Measurements from ENCODE around the gene EFNA1.
"Not testable (repeated sequence)": the region's sequence is repeated elsewhere in the genome, so short reads cannot be mapped to it uniquely, and the experiment has no call there.

The EFNA1 gene

DNA sequence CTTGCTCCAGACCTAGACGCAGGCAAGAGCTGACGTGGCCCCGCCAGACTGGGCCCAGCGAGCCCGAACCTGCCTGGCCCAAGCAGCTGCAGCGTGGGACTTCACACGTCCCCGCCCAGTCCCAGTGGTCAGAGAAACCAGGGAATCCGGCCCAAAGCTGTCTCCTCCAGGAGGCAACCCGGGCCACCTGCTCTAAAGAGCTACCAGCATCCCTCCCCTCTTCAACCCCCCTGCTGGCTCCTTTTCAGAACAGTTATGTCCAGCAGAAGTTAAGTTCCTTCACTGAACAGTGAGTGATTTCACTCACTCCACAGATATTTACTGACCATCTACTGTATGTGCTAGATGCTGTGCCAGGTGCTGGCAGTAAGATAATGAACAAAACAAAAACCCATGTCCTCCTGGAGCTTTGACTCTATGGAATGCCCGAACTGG is 2.1 kb upstream of the EFNA1 start:
- DNase-seq, result no peak

DNA sequence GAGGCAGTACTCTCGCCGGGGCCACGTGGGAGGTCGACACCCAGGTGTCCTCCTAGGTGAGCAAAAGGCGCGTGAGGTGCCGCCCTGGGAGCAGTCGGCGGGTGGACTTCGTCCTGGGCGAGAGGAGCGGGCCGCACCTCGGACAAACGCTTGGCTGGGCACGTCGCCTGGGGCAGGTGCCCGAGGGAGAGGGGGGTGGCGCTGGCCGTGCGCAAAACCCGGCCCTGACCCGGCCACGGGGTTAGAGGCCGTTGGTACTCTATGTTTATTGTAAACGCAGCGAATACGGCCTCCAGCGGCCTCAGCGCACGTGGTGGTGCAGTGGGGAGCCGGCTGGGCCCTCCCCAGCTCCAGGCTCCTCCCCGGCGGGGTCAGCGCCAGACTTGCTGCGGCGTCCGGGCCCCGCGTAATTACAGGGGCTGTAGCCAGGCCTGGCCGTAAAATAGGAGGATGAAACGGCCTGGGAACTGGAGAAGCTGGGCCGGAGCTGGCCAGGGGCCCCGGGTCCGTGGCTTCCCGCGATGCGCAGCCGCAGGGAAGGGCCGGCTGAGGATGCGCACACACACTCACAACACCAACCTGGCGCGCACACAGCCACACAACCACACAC is 1.6 kb upstream of the EFNA1 start:
- no peak for DNase-seq

DNA sequence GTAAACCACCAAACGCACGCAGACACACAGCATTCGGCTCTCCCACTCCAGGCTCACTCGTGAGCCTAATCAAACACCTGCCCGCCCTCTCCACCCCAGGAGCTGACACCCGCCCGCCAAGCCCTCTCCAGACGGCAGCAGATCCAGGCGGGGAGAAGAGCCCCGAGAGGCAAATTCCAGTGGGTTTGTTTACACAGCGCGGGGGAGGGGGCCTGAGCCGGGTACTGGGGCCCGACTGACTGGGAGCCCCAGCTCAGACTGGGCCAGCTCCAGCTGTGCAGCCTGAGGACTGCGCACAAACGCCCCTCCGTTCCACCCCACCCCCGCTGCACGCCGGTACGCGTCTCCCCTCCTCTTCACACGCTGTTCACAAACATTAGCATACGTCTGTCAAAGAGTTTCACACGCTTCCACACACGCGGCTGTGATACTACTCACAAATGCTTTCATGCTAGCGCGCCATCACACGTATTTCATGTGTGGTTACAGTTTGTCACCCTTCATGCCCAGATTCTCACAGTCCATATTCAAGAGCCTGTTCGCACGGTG is 1.0 kb upstream of the EFNA1 start:
- DNase-seq, result peak; percentile 32

DNA sequence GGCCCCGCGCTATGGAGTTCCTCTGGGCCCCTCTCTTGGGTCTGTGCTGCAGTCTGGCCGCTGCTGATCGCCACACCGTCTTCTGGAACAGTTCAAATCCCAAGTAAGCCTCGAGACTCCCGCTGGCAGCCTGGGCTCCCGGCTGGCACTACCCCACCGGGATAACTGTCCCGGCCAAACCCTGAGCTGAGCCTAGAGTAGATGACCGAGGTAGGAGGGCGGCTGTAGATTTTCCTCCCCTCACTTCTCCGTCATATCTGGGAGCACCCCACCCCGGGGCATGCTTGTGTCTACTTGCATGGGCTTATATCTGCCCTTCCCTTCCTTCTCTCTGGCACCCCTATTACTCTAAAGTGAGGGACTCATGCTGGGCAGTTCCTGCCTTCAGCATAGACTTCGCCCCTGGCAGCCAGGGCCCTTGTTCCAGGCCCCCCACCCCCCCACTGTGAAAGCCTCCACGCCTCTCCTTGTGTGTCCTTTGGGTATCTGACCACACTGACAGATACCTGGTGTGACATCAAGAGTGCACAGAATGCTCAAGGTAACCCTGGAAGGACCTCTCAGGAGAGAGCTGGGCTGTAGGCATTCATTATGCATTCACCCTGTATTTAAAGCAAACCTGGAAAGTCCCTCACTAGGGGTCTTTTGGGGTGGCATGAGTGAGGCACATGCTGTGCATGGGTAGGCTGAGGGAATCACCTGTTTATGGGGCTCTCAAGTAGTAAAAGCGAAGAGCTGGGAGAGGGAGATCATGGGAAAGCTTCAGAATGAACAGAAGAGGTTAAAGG is 485 bp downstream of the EFNA1 start:
- DNase-seq, result no peak

DNA sequence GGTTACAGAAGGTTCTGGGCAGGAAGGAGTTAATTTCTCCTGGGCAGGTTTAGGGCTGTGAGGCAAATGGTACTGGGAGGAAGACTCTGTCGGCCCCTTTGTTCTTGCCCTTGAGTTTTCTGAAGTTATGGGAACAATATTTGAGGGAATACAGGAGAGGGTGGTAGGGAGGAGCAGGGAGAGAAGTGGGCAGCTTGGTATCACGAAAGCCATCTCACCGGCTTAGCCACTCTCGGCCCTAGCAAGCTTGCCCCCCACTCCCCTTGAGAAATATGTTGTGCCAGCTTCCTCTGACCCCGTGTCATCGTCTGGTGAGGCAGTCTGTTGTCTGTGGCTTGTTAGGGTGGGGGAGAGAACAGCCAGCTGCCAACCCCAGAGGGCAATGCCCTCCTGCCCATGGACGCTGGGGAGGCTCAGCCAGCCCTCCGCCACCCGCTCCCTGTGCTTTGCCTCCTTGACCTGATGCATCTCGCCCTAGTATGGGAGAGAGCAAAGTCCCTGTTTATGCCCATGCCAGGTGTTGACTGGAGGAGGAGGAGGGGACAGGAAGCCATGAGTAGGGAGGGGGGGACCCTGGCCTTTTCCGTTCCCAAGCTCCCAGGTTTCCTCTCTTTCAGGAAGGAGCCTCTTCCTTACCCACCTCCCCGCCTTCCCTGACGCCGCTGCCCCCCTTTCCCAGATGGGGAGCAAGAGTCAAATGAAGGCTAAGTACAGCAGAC is 1.2 kb downstream of the EFNA1 start:
- DNase-seq, result no peak

DNA sequence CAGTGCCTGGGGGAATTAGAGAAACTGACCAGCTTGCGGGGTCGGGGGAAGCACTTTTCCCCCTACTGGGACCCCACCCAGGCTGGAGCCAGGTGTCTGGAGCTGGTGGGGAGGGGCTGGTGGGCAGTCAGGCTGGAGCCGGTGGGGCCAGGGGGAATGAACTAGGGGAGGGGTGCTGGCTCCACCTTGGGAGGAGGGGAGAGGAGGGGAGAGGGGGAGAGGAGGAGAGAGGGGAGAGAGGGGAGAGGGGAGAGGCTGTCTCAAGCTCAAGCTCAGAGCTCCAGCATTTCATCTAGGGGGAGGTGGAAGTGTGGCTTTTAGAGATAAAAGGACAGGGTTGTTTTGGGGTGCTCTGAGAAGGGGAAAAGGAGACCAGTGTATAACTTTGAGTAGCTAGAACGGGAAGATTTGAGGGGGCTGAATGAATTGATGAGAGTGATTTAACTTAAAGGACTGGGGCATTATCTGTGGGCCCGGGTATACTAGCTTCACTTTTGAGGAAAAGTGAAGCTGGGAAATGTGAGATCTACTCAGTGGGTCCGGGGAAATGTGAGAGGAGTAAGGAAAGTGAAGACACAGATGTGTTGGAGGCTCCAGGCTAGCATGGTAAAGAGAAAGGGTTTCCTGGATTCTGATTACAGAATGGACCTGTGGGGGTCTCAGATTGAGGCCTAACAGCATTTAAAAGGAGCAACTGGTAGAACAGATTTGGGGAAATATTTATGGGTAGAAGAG is 2.8 kb downstream of the EFNA1 start:
- no peak for DNase-seq

DNA sequence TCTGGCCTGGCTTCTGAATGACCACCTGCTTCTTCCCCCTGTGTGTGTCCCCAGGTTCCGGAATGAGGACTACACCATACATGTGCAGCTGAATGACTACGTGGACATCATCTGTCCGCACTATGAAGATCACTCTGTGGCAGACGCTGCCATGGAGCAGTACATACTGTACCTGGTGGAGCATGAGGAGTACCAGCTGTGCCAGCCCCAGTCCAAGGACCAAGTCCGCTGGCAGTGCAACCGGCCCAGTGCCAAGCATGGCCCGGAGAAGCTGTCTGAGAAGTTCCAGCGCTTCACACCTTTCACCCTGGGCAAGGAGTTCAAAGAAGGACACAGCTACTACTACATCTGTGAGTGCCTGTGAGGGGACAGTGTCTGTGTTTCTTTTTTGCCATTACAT is 3.6 kb downstream of the EFNA1 start:
- DNase-seq, result no peak

DNA sequence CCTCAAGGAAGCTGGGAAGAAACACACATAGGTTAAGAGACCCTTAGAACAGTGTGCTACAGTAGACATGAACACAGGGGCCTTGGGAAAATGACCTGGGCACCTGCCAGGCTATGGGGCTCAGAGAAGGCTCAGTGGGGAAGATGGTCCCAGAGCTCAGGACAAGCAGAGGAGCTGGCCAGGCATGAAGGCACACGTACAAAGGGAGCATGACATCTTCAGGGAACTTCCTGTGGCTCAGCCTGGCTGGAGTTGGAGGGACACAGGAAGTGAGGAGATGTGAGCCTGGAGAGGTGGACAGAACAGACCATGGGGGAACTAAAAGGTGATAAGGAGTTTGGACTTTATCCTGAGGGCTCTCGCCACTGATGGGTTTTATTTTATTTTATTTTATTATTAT is 4.2 kb downstream of the EFNA1 start:
- DNase-seq, result no peak

DNA sequence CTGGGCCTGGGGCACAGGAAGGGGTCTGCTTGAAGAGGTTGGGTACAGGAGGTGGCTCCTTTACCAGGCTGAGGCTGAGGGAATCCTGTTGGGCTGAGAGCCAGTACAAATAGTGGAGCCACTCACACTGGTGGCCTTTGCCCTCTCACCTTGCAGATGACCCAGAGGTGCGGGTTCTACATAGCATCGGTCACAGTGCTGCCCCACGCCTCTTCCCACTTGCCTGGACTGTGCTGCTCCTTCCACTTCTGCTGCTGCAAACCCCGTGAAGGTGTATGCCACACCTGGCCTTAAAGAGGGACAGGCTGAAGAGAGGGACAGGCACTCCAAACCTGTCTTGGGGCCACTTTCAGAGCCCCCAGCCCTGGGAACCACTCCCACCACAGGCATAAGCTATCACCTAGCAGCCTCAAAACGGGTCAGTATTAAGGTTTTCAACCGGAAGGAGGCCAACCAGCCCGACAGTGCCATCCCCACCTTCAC is 6.2 kb downstream of the EFNA1 start:
- no peak for DNase-seq

DNA sequence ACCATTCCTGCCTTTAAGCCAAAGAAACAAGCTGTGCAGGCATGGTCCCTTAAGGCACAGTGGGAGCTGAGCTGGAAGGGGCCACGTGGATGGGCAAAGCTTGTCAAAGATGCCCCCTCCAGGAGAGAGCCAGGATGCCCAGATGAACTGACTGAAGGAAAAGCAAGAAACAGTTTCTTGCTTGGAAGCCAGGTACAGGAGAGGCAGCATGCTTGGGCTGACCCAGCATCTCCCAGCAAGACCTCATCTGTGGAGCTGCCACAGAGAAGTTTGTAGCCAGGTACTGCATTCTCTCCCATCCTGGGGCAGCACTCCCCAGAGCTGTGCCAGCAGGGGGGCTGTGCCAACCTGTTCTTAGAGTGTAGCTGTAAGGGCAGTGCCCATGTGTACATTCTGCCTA is 6.6 kb downstream of the EFNA1 start:
- DNase-seq, result no peak

DNA sequence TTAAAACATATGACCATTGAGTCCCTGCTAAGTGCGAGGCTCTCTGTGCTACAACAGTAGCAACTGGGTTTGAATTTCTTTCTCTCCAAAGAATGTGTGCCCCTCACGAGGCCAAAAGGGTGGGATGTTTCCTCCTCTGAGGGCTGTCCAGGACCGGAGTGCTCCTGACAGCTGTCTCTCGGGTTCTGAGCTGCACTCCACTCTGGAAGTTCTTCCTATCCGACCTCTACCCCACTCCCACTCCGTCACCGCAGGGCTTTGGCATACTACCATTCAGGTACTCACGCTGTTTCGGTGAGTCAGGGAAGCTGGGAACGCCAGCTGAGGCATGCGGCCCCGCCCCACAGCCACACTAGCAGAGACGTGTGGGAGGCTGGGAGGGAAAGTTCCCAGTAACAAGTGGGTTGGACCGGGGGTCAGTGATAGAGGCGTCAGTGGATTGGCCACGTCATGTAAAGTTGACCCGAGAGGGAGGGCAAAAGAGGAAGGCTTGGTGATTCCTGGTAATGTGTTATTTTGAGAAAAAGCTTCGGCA is 7.3 kb downstream of the EFNA1 start:
- DNase-seq, result peak; percentile 47

DNA sequence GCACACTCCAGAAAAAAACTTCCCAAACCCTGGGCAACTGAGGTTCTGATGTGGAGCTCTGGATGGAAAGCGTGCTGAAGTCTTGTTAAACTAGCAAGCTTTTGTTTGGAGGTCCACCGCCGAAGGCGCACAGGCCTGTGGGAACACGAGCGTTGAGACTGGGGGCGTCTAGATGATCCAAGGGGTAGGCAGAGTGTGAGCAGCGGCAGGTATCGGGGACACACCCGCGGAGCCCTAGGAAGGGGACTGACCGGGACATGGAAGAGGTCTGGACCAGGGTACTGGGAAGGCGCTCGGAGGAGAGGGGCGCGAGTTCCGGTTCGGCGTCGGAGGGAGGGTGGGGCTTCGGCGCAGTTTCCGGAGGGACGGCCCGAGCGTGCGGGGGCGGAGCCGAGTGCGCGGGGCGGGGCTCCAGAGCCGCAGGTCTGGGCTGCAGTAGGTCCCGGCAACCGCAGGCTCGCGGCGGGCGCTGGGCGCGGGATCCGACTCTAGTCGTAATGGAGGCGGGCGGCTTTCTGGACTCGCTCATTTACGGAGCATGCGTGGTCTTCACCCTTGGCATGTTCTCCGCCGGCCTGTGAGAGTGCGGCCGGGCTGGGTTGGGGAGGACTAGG is 7.8 kb downstream of the EFNA1 start, which contains the start of gene SLC50A1:
Gene SLC50A1 (plus strand): TSS at position 438 of the 614 bp plus-strand sequence. CDS start 60 bp downstream, at position 498.
- DNase-seq, result peak; percentile 87

DNA sequence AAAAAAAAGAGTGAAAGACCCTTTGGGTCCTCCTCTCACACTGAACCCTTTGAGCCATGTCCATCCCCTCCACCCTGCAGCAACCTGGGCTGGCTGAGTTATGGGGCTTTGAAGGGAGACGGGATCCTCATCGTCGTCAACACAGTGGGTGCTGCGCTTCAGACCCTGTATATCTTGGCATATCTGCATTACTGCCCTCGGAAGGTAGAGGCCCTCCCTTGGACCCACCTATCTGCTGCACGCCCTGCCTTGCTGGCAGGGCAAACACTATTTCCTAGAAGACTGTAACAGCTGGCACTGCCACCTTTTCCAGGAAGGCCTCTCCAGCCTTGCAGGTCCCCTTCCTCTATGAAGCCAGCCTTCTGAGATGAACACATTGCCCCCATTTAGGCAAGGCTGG is 9.1 kb downstream of the EFNA1 start:
- peak; percentile 6 for DNase-seq

DNA sequence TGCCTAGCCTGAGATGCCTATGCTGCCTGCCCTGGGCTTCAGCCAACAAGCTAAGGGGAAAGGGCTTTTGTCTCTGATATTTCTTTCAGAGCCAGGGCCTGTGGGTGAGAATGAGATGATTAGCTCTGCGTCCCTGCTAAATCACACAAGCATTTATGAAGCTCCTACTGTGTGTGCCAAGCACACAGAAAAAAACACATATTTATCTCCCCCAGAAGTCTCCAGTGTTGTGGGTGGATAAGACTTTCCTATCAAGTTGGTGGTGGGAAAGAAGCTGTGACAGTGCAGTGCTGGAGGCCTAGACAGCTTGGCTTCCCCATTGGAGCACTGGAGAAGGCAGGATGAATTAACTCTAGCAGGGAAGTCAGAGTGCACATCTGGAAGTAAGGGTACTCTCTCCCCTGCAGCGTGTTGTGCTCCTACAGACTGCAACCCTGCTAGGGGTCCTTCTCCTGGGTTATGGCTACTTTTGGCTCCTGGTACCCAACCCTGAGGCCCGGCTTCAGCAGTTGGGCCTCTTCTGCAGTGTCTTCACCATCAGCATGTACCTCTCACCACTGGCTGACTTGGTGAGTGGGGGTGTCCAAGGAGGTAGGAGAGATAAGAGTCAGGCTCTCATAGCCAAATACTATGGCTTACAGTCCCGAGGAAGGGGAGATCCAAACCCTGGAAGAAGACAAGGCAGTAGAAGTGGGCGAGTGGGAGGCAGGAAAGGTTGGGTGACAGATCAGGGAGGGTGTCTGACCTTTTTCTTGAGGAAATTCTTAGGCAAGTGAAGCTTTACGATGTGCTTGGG is 9.7 kb downstream of the EFNA1 start:
- no peak for DNase-seq

DNA sequence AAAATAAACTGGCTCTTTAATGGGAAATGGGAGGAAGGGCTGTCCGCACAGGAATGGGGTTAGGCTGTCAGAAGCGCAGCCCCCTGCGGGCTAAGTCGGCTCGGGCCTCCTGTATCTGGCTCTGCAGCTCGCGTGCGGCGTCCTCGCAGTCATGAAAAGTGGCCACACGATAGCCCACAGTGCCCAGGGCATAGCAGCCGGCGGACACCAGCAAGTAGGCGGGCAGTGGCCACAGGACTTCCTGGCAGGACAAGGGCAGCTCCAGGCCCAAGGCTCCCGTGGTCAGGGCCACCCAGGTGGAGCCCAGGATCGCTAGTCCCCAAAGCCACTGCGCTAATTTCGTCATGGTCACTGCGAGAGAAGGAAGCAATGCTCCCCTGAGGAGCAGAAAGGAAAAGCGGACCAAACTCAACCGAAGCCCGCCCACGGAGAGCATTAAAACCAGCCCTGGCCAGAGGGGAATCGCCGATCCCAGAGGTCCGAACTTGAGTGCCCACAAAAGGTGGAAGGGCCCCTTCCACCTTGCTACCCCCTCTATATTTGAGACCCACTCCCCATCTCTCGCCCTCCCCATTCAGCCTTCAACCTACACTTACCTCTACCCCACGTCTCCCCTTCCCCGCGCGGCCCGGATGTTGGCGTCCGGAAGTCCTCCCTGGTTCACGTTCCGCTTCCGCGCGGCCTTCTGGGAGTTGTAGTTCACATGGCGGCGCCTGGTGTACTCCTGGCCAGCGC is 12.4 kb downstream of the EFNA1 start, which contains the start of gene DPM3:
Gene DPM3 (minus strand): TSS at position 637 of the 735 bp plus-strand sequence. CDS start 291 bp downstream, at position 346.
- DNase-seq, result peak; percentile 77

DNA sequence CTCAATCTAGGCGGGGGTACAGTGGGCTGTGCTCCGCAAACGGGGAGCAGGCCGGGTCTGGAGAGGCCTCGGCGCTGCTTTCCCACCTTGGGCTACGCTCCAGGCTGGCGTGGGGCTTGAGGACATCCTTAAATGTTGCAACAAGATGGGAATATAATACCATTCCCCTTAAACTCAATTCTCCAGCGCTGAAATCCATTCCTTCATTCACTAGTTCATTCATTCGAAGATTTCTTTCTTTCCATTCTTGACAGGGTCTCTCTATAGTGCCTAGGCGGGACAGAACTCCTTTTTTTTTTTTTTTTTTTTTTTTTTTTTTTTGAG is 12.9 kb downstream of the EFNA1 start:
- no peak for DNase-seq

DNA sequence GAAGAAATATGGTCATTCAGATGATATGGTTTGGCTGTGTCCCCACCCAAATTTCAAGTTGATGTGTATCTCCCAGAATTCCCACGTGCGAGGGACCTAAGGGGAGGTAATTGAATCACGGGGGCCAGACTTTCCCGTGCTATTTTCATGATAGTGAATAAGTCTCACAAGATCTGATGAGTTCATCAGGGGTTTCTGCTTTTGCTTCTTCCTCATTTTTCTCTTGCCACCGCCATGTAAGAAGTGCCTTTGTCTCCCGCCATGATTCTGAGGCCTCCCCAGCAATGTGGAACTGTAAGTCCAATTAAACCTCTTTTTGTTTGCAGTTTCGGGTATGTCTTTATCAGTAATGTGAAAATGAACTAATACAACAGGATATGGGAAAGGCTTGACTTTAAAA is 14.1 kb downstream of the EFNA1 start:
- no peak for DNase-seq

DNA sequence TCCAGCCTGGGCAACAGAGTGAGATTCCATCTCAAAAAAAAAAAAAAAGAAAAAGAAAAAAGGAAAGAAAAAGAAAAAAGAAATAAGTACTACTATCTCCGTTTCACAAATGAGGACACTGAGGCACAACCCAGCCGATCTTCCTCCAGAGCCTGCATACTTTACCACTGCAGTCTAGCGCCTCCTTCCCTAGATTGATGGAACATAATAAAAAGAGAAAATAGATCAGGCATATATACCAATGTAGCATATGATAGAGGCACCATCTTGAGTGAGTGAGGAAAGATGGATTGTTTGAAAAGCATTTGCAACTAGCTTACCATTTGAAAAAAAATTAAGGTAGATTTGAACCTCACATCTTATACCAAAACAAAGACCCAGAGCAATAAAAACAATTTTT is 17.8 kb downstream of the EFNA1 start:
- DNase-seq, result no peak

DNA sequence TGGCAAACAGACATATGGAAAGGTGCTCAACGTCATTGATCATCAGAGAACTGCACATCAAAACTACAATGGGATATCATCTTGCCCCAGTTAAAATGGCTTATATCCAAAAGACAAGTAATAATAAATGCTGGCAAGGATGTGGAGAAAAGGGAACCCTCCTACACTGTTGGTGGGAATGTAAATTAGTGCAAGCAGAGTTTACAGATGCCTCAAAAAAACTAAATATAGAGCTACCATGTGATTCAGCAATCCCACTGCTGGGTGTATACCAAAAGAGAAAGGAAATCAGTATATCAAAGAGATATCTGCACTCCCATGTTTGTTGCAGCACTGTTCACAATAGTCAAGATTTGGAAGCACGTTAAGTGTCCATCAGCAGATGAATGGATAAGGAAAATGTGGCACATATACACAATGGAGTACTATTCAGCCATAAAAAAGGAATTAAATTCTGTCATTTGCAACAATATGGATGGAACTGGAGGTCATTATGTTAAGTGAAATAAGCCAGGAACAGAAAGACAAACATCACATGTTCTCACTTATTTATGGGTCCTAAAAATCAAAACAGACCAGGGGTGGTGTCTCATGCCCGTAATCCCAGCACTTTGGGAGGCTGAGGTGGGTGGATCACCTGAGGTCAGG is 28.4 kb downstream of the EFNA1 start:
- DNase-seq, result not testable (repeated sequence)

DNA sequence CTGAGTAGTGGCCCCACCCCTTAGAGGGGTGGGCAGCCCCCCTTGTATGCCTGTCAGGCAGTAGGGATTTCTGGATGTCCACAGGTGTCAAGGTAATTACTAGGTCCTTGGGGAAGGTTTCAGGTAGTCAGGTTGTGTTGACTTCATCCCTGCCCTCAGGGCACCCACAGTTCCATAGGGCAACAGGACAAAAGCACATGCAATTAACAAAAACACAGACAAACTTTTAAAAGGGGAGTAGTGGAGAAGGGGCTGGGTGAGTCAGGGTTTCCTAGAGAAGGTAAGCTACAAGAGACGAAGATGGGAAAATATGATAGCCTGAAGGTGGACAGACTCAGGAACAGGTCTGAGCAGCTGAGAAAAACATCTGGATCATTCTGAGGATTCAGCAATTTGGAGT is 31.3 kb downstream of the EFNA1 start:
- no peak for DNase-seq

Measured in COR-L47 (cell line).